ENCODE data around the gene CHD1.

DNA sequence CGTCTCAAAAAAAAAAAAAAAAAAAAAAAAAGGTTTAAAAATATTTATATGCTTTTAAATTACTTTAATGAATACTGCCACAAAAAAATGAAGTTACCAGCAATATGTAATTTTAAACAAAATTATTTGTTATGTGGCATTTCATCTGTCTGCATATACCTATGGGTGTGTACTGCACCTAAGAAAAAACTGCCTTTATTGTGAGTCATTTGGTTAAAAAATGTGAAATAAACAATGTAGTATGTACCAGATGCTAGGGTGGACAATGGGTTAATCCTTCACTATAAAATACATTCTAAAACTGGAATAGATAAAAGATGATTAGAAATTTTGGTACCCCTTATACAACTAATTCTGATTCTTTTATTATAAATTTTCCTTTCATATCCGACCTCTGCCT is 12.3 kb downstream of the CHD1 start:
- TF ChIP-seq, protein P1, sequence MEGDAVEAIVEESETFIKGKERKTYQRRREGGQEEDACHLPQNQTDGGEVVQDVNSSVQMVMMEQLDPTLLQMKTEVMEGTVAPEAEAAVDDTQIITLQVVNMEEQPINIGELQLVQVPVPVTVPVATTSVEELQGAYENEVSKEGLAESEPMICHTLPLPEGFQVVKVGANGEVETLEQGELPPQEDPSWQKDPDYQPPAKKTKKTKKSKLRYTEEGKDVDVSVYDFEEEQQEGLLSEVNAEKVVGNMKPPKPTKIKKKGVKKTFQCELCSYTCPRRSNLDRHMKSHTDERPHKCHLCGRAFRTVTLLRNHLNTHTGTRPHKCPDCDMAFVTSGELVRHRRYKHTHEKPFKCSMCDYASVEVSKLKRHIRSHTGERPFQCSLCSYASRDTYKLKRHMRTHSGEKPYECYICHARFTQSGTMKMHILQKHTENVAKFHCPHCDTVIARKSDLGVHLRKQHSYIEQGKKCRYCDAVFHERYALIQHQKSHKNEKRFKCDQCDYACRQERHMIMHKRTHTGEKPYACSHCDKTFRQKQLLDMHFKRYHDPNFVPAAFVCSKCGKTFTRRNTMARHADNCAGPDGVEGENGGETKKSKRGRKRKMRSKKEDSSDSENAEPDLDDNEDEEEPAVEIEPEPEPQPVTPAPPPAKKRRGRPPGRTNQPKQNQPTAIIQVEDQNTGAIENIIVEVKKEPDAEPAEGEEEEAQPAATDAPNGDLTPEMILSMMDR (IDR thresholded peaks at IDR 0.05) = no peak
- TF ChIP-seq POLR2A (IDR thresholded peaks at IDR 0.05) = no peak

Data from upper lobe of left lung (tissue), 4 donors.